Large intestine (tissue), 3 donors: ENCODE measurements around the gene ZNF639. TPM values are rescaled to one million over a fixed set of nuclear protein-coding genes. Genes with fewer than 3 reads are reported as not detected.

ENCODE experiments used
- DNase-seq, 2 donors: peaks; one replicate each; pipeline versions ENCODE4 v3.0.0 to v3.0.0-alpha.2; 2013
- H3K27ac ChIP-seq: one replicate; pipeline ENCODE4 v1.5.1; 2013; ENCODE audit warnings: low read length
- H3K27me3 ChIP-seq: 2 replicates; pipeline ENCODE4 v1.6.1; 2013; ENCODE audit warnings: low read length; ENCODE audit not compliant: control insufficient read depth, insufficient read depth
- H3K36me3 ChIP-seq: 2 replicates; pipeline ENCODE4 v1.6.1; 2013; ENCODE audit warnings: low read length; ENCODE audit not compliant: control insufficient read depth, insufficient read depth
- H3K4me1 ChIP-seq: one replicate; pipeline ENCODE4 v1.6.1; 2013; ENCODE audit warnings: low read length; ENCODE audit not compliant: control insufficient read depth, insufficient read depth
- H3K4me3 ChIP-seq: one replicate; pipeline ENCODE4 v1.5.1; 2013; ENCODE audit warnings: low read length
- H3K9me3 ChIP-seq: one replicate; pipeline ENCODE4 v1.6.1; 2013; ENCODE audit warnings: mild to moderate bottlenecking, low read depth, low read length, moderate library complexity; ENCODE audit not compliant: control insufficient read depth
- WGBS: methylation state at CpG from one replicate; pipeline ENCODE4 v1.1.5; 2013; ENCODE audit warnings: low lambda C conversion rate; ENCODE audit not compliant: insufficient coverage; 5-methylcytosine and 5-hydroxymethylcytosine counted together
- polyA plus RNA-seq: library from polyadenylated mRNA; unstranded; fragments of 120-200 nt; gene quantifications from one replicate; pipeline ENCODE4 v1.2.1, GENCODE V29; 2013

Gene ZNF639
- polyA plus RNA-seq, 1 donor: 41.8 TPM

- Histone ChIP-seq H3K4me1 (no peaks in the 10 kb centered on the region), H3K27me3 (no peaks in the 10 kb centered on the region), H3K9me3 (no peaks in the 10 kb centered on the region), H3K27ac (no peak overlapping the region), H3K4me3 (no peak overlapping the region), H3K36me3 (no peaks in the 10 kb centered on the region)
- DNase-seq: no peak
These were observed 14.8 kb upstream of the ZNF639 start for GRCh38 chr3:179308001-179308400.

DNA sequence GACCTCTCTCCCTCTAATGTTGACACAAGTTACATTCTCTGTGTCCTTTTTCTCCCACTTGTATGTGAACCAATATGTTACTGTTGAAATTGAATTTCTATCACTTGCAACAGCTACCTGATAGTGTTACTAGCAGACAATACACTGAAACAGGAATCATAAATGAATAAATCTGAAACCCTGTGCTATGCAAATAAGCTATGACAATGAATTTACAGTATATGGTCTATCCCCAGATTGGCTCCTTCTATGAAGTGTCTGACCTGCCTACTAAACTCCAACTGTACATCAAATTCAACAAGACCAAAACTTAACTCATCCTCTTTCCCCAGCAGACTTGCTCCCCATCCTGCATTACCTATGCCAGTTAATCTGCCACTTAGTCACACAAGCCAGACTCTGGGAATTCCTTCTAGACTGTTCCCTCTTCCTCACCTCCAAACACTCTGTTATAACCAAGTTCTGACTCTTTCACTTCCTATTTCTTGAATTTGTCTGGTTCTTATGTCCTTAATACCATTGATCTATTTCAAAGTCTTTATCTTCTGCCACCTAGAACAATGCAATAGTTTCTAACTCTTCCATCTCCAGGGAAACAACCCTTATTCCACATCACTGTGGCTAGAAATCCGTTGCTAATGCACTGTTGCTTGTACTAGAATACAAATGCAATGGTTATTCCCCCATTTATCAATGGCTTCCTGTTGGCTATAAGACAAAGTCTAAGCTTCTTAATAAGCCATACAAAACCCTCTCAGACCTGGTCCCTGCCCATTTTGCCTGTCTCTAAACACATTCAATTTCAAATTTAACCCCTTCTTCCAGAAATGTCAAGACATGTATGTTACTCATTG lies 13.4 kb upstream of the ZNF639 start:
- Histone ChIP-seq H3K36me3 (no peaks in the 10 kb centered on the region), H3K4me3 (no peak overlapping the region), H3K27ac (no peak overlapping the region), H3K4me1 (no peaks in the 10 kb centered on the region), H3K9me3 (no peaks in the 10 kb centered on the region), H3K27me3 (no peaks in the 10 kb centered on the region)
- no peak for DNase-seq
- no CpG with 5 or more reads among the region's 1 CpG for WGBS

- H3K4me3 ChIP-seq: no peak overlapping the region
- H3K27me3 ChIP-seq: no peaks in the 10 kb centered on the region
- no CpG with 5 or more reads among the region's 2 CpGs for whole genome bisulfite sequencing
- no peaks in the 10 kb centered on the region for H3K36me3 ChIP-seq
- H3K9me3 ChIP-seq: no peaks in the 10 kb centered on the region
- no peak for DNase-seq
- H3K4me1 ChIP-seq: peaks cover 6% of the 10 kb centered on the region
- no peak overlapping the region for H3K27ac ChIP-seq
These were observed 4.0 kb upstream of the ZNF639 start for GRCh38 chr3:179318876-179319275.

GRCh38 chr3:179321668-179322285 lies 1.1 kb upstream of the ZNF639 start:
- Histone ChIP-seq H3K27ac (peak overlapping the region; percentile 79), H3K36me3 (peaks cover 12% of the 10 kb centered on the region), H3K27me3 (no peaks in the 10 kb centered on the region), H3K9me3 (no peaks in the 10 kb centered on the region), H3K4me3 (peak overlapping the region; percentile 69), H3K4me1 (peaks cover 16% of the 10 kb centered on the region)
- DNase-seq: peak in 1 of 2 donors; percentile 34
- WGBS: 9% methylated on average over 4 of the region's 10 CpGs

DNA sequence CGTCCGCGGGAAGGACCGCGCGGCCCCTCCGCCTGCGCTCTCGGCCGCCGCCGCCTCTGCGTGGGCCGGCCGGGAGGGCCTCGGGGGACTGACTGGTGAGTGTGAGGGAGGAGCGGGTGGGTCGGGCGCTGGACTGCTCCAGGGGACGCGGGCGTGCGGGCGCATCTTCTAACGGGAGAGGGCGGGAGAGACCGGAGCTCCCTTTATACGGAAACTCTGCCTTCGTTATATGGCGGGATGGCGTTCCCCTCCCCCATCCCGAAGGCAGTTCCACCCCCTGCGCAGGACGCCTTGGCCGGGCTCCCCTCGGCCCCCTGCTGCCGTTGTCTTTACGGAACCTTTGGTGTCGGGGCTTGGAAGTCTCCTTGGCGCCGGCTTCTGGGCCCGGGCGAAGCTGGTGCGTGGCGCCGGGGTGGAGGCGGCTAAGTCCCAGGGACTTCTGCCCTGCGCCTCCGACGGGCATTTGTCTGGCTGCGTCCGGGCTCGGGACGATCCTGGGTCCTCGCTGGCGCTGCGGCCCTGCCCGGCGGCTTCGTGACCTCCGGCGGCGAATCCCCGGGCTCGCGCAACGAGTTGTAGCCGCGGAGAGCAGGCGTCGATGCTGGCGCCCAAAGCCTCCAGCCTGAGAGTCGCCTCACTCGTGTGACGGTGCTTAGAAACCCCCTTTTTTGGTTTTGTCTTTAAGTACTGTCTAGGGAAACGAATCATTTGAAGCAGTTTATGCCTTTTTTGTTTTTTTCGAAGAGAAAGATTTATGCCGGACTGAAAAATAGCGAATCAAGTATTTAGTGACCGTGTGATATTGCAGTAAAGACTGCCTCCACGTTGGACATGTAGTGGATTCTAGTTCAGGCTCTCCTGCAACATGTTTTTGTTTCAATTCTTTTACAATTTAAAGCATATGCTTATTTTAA lies 623 bp downstream of the ZNF639 start:
- H3K27ac ChIP-seq: peak overlapping the region; percentile 98
- H3K9me3 ChIP-seq: no peaks in the 10 kb centered on the region
- peaks cover 16% of the 10 kb centered on the region for H3K36me3 ChIP-seq
- peak; percentile 41 to 84 for DNase-seq
- H3K4me1 ChIP-seq: peaks cover 16% of the 10 kb centered on the region
- peak overlapping the region; percentile 99 for H3K4me3 ChIP-seq
- no peaks in the 10 kb centered on the region for H3K27me3 ChIP-seq
- 0% methylated on average over 5 of the region's 81 CpGs for WGBS

DNA sequence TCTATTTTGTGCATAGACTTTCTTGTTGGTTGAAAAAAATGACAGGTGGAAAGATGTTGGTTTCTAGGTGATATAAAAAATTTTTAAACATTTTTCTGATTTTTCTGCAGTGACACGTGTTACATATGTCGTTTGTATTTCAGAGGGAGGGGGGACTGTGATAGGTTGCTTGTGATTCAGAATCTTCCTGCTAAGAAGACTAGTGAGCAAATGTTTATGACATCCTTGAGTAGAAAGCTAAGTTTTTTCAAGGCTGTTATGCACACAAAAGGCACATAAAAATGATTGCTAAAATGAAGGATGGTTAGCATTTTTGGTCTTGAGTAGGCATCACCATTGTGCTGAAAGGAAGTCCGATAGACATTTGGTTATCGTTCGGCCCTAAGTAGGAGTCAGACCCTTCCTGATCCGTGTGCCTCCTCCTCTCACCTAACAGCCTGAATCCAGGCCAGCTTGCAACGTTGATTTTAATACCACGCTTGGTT lies 1.5 kb downstream of the ZNF639 start:
- Histone ChIP-seq H3K4me3 (peak overlapping the region; percentile 99), H3K4me1 (peaks cover 16% of the 10 kb centered on the region)
- DNase-seq: peak in 1 of 2 donors; percentile 47

DNA sequence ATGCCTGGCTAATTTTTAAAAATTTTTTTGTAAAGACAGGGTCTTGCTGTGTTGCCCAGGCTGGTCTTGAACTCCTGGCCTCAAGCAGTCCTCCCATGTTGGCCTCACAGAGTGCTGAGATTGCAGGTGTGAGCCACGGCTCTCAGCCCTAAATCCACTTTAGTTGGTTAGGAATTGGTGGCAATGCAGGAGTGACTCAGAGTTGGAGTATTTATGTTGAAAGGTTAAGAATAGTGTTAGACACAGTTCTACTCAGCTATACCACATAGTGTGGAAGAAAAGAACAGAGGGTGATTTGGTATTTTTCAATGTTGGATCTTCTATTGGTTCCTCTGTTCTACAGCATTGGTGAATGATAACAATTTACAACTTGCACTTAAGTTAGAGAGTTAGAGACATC lies 7.6 kb downstream of the ZNF639 start:
- Histone ChIP-seq H3K9me3 (no peaks in the 10 kb centered on the region), H3K27ac (no peak overlapping the region), H3K4me1 (no peaks in the 10 kb centered on the region), H3K4me3 (no peak overlapping the region), H3K36me3 (peaks cover 57% of the 10 kb centered on the region), H3K27me3 (no peaks in the 10 kb centered on the region)
- no peak for DNase-seq
- WGBS: no CpG with 5 or more reads among the region's 1 CpG

More for the DNA sequence above, 1.5 kb downstream of the ZNF639 start:
- H3K27ac ChIP-seq: peak overlapping the region; percentile 98
- no peaks in the 10 kb centered on the region for H3K27me3 ChIP-seq
- H3K36me3 ChIP-seq: peaks cover 23% of the 10 kb centered on the region
- WGBS: 0% methylated on average over 2 of the region's 8 CpGs
- no peaks in the 10 kb centered on the region for H3K9me3 ChIP-seq

GRCh38 chr3:179332240-179332639 lies 9.4 kb downstream of the ZNF639 start:
- Histone ChIP-seq H3K4me3 (no peak overlapping the region), H3K27me3 (no peaks in the 10 kb centered on the region), H3K4me1 (no peaks in the 10 kb centered on the region), H3K9me3 (no peaks in the 10 kb centered on the region), H3K36me3 (peaks cover 59% of the 10 kb centered on the region), H3K27ac (no peak overlapping the region)
- DNase-seq: no peak
- no CpG with 5 or more reads among the region's 4 CpGs for WGBS

DNA sequence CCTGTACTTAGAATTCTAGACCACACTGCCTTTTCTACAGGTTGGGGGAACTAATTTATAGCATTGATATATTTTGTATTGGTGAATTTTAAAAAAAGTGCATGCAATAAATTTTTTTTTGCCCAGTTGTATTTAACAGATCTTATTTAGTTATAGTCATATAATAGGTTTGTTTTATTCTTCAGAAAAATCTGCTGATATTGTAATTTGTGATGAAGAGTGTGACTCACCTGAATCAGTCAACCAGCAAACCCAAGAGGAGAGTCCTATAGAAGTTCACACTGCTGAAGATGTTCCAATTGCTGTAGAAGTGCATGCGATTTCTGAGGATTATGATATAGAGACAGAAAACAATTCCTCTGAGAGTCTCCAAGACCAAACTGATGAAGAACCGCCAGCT lies 10.3 kb downstream of the ZNF639 start:
- no peaks in the 10 kb centered on the region for H3K4me1 ChIP-seq
- no peak overlapping the region for H3K27ac ChIP-seq
- no peak for DNase-seq
- H3K36me3 ChIP-seq: peaks cover 58% of the 10 kb centered on the region
- H3K9me3 ChIP-seq: no peaks in the 10 kb centered on the region
- no peaks in the 10 kb centered on the region for H3K27me3 ChIP-seq
- no peak overlapping the region for H3K4me3 ChIP-seq
- WGBS: no CpG with 5 or more reads among the region's 2 CpGs

DNA sequence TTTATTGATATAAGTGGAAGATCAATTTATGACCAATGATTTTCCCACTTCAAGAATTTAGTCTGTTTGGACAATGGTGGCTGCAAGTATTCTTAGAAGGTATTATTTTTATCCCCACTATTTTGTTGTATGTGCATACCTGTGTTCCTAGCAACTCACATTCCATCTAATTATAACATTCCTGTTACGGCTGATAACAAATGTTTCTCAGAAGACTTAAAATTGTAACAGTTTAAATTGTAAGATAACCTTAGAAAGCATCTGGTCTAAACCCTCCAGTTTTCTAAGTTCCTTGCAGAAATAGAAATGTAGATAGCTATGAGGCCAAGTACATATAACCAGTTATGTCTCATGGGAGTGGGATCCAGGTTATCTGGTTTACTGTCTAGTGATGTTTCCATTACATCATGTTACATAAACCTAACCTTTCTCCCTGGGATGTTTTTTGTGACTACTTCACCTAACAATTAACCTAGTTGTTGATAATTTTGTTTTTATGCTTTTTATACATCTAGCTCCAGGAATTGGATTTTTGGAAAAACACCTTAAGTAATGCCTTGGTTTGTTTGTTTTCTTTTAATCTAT lies 13.6 kb downstream of the ZNF639 start:
- peaks cover 35% of the 10 kb centered on the region for H3K36me3 ChIP-seq
- no peaks in the 10 kb centered on the region for H3K4me1 ChIP-seq
- no peak for DNase-seq
- no peaks in the 10 kb centered on the region for H3K9me3 ChIP-seq
- no peaks in the 10 kb centered on the region for H3K27me3 ChIP-seq
- no CpG with 5 or more reads among the region's 1 CpG for WGBS
- H3K4me3 ChIP-seq: no peak overlapping the region
- H3K27ac ChIP-seq: no peak overlapping the region
